Inflammatory macrophage treated with lipopolysaccharide for 4 hours (primary cell): ENCODE results near the gene CNTN6.
A peak's percentile ranks its signal among the peaks of the same experiment; 100 is the strongest.
"Not testable (repeated sequence)": the region's sequence is repeated elsewhere in the genome, so short reads cannot be mapped to it uniquely, and the experiment has no call there.

ENCODE experiments used
- DNase-seq: peaks from one replicate; pipeline ENCODE4 v3.0.0-alpha.2; 2020

The CNTN6 gene

DNA sequence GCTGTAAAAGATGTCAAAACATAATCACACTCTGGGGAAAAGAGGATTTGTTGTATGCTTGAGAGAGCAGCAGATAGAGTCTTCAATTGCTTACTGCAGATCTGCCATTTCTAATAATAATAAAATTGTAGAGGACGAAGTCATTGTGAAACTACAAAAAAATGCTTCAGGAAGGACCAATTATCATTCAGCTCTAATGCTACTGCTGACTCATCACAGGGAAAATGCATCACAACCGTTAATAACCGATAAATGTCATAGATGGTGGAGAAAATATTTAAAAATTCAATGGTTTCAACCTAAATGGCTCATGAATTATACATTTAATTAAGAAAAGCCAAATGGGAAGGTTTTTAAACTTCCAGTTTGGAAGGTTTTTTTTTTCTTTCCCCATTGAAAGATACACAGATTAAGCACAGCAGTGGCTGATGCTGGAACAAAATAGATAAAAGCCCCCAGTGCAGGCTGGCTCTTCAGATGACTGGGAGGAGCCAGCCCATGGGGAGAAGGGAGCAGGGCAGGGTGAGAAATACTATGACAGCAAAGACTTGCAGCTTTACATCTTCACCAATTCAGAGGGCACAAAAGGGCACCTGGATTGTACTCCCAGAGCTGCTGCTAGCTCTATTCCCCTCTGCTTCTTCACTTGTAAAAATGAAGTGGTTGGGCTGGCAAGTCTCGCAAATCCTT is 196.1 kb downstream of the CNTN6 start:
- no peak for DNase-seq

DNA sequence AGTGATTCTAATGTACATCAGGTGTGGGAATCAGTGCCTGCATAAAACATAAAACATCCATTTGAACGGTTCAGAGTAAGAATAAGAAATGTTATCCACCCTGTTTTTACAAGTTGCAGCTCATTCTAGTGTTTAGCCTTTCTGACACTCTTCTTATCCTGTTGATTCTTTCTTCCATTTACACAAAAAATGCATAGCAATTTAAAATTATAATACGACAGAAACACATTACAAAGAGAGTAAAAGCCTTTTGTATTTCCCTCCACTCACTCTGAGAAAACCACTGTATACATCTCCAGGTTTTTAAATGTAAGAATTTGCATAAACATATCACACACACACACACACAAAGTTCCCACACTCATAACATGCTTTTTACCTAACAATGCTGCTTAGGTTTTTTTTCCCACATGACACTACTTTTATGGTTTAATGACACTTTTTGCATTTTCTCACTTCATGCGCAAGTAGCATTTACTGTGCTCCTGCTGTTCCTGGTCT is 199.8 kb downstream of the CNTN6 start:
- DNase-seq = no peak

DNA sequence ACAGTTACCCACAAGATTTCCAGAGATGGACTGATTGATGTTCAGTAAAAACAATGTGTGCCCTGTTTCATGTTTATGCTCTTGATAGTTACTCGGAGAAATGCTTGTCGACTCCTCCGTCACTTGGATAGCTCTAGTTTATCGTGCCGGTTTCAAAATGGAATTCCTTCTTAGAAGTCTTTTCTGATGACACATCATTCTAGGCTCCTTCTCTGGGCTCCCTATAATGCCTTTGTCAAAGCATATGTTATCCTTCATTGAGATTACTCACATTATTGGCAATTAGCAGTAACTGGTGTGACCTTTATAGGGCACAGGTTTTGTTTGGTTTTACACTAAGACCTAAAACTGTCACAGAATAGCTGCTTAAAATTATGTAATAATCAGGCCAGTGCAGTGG is 201.8 kb downstream of the CNTN6 start:
- no peak for DNase-seq

DNA sequence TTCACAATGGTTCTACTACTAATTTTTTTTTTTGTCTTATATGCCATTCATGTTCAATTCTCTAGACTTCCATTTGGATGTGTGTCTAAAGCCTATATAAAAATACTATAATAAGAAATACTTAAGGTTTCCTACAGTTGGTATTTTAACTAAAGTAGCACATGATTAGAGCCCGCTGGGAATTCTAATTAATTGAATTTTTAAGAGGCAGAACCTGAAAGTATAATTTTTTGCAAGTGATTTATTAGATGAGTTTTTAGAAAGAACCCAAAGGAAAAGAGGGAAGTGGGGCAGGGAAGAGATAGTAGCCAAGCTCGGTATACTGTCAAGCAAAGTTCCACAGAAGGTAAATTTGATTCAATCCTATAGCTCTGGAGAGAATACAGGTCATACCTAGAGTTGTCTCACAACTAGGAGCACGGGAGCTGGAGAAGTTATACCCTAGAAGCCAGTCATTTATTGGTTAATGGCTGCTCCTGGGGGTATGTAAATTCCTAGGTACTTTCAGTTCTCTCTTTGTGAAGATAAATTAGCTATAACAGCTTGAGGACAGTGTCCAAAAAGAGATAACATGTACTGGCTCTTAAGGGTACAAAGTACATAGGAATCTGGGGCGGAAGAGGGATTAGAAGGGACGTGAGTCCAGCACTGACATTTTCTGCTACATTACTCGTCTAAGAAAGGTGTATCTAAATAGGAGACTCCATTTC is 225.6 kb downstream of the CNTN6 start:
- no peak for DNase-seq

DNA sequence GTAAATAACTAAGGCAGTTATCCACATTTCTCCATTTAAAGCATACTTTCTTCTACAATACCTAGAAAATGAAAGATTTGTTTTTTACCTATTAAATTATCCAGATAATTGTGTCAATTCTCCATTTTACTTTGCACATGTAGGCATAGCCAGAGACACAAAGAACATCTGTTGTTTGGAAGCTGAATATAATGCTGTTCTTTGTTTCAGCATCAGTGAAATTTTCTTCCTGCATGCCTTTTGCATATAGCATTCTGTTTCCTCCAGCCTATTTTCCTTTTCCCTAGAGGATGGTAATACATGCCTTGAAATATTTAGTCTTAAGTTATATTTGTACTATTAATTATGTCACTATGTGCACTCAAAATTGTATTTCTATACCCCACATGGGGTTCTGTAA is 233.7 kb downstream of the CNTN6 start:
- DNase-seq = no peak

DNA sequence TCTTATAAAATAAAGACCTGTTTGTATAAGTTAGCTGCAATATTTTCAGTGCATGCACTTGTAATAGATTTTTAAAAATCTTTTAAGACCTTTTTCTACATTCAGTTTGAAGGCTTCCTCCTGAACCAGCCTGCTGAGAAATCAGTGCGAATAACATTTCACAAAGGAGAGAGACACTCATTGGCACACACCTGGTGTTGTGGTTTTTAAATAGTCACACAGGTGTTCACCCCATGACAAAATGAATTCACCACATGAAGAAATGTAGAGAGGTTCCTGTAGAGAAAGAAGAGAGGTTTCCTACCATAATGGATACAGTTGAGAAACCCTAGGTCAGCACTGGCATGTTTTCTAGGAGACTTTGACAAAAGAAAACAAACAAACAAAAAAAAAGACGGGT is 237.3 kb downstream of the CNTN6 start:
- no peak for DNase-seq

DNA sequence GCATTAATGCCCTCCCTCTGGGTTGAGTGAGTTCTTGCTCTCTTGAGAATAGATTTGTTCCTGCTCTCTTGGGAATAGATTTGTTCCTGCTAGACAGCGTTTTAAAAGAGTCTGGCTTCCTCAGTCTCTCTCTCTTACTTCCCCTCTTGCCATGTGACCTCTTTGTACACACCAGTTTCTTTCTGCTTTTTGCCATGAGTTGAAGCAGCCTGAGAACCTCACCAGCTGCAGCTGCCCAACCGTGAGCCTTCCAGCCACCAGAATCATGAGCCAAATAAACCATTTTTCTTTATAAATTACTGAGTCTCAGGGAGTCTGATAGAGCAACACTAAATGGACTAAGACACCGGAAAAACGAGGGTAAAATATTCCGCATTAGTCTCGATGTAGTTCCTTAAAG is 253.6 kb downstream of the CNTN6 start:
- DNase-seq = no peak

DNA sequence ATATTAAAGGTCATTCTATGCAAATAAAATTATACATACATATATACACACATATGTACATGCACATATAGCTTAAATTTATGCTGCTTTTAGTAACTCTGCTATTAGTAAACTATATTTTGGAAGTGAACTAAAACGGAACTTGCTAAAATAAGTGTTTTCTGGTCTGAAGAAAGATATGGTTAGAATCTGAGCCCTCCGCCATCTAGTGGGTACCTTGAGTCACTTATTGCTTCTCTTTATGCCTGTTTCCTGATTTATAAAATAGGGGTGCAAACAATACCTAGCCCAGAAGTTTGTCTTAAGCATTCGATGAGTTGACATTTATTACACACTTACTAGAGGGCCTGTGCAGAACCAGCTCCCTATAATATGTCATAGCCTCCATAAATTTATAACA is 255.7 kb downstream of the CNTN6 start:
- no peak for DNase-seq

DNA sequence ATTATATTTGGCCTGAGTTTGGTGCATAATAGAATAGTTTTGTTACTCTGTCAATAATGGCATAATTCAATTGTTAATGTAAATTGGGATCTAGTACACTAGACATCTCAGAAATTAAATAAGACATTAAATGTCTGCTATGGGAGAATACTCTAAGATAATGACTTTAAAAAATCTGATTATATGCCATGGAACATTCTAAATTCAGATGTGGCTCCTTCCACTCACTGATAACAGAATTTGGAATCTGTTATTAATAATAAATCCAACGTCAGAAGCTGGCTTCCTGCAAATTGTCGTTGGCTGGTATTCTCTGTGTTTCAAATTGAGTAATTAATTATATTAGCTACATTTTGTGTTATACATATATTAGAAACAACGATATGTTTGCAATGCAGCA is 258.1 kb downstream of the CNTN6 start:
- DNase-seq = no peak

DNA sequence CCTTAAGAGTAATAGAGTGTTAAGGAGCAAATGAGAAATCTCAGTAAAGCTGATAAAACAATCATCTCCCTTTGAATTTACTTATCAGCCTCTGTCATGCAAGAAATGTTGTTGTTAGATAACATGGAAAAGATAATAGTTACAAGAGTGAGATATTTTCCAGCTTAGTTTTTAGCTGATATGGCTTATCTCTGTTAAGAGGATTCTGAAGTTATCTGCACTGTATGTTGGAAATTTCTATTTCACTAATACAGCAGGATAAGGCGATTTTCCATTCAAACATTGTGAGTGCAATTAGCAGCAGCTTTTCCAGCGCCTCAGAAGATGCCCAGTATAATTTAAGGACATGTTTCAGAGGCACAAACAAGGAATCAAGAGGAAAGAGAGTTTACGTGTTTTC is 262.9 kb downstream of the CNTN6 start:
- DNase-seq = no peak

DNA sequence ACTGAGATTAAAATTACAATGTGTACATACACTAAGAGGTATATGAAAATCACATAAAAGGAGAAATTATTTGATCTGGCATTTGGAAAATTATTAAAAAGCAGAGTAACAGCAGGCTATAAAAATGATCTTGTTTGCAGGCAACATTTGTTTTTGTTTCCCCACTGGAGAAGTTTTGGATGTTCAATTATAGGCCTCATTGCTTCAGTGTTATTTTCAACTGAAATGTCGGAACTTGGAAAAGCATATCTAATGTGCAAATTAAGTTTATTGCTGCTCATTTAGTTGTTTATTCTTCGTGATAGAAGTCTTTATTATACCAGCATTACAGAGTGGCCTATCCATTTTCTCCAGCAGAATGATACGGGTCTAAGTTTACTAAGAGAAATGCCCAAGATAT is 263.3 kb downstream of the CNTN6 start:
- DNase-seq = no peak

DNA sequence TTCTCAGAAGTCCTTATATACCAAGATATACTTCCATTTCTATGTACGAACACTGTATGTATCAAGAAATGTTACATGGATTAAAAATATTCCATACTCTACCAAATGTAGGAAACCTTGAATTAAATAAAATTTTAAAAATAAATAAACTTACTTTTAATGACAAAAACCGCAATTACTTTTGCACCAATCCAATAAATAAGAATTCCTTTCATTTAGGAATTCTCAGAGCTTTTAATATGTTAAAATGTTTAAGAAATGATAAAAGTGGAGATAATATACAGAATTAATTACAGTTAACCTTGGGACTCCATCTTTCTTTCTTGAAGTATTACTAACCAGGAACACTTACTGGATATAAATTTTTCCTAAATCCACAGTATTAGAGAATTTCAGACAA is 272.7 kb downstream of the CNTN6 start:
- DNase-seq = no peak

DNA sequence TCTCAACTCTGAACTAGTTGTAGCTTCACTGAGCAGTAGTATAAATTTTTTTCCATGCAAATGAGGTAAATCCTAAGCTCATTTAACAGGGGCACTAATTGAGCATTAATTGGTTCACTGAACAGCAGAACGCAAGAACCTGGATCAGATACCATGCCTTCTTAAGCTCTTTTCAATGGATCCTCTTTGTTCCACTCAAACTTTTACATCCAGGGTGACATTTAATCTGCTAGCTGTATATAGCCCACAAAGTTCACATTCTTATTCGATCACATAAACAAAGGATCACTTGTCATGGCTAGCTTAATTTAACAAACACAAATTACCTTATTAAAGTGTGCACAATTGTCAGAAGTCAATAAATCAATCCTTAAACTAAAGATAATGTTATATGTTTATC is 281.6 kb downstream of the CNTN6 start:
- no peak for DNase-seq

DNA sequence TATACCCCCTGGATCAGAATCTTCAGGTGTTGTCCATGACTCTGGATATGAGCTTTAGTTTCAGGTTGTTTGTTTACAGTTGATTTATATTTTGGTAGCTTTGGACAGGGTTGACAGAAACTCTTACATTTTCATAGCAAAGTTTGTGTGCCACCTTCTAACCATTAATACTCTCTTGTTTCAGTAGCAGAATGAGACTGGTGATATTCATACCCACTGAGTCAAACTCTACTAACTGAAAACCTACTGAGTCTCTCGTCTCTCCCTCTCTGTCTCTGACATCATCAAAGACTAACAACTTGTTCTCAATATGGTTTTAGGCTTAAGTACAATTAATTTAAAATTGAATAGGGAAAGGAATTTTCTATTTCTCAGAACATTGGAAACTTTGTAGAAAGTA is 282.3 kb downstream of the CNTN6 start:
- no peak for DNase-seq

DNA sequence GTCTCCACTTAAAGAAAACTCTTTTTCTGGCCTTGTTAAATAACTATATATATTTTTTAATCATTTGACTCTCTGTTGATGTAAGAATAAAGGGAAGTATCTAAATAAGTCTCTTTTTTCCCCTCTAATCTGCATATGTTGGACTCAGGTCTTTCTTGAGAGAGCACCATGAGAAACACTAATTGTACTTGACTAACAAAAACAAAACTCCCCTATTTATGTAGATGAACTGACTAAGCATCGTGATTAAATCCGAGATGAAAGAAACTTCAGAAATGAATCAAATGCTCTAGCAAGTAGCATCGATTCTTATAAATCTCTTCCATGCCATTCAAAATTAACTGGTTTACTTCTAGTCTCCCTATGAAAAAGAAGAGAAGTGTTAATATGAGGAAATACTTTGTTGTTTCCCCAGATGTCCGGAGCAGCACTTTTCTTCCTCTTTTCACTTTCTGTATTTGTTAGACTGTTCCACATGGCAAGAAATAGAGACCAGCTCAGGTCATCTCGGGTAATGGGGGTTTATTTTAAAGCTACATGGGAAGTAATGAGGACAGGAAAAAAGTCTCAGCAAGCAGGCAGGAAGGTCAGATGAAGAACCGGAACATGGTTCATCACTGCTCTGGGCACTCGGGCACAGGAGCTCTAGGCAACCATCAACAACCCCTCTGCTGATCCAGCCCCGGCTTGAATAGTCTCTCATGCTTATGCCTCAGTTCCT is 288.3 kb downstream of the CNTN6 start:
- DNase-seq = peak; percentile 51

DNA sequence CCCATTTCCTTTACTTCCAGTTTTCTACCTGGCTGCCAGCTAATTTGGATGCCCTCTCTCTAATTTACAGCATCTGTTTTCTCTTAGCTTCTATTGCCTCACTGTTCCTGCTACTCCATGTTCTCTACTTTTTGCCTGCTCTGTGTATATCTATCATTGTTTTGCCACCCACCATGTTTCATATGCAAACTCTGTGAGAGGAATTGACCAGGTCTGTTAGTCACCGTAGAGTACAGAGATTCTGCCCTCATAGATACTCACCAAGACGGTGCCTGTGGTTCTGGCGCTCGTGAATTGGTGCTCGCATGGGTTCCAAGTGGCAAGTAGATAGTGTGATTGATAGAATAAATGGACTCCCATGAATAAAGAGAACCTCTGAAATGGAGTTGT is 288.8 kb downstream of the CNTN6 start:
- no peak for DNase-seq

DNA sequence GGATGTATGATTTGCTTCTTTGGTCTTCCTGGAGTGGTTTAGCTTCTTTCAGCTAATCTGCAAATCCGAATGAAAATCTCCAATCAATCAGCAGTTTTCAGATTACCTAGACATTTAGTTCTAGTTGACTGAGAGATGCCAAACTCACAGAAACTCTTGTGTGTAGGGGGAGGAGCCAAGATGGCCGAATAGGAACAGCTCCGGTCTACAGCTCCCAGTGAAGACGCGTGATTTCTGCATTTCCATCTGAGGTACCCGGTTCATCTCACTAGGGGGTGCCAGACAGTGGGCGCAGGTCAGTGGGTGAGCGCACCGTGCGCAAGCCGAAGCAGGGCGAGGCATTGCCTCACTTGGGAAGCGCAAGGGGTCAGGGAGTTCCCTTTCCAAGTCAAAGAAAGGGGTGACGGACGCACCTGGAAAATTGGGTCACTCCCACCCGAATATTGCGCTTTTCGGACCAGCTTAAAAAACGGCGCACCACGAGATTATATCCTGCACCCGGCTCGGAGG is 294.6 kb downstream of the CNTN6 start:
- not testable (repeated sequence) for DNase-seq

DNA sequence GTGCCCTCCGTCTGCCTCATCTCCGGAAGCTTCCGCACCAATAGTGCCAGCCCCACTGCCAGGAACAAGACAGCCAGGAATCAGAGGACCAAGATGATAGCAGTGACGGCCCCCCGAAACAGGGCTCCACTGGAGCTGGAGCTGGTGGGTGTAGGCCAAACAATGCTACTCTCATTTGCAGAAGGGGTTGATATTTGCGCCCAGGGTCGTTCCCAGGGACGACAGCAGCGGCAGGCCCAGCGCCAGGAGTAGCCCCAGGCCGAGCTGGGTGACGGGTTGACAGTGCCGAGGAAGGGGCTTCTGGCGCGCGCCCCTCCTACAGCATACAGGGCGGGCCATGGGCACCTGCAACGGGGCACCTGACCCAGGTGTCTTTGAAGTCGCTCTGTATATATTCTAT is 301.4 kb downstream of the CNTN6 start:
- DNase-seq = no peak

DNA sequence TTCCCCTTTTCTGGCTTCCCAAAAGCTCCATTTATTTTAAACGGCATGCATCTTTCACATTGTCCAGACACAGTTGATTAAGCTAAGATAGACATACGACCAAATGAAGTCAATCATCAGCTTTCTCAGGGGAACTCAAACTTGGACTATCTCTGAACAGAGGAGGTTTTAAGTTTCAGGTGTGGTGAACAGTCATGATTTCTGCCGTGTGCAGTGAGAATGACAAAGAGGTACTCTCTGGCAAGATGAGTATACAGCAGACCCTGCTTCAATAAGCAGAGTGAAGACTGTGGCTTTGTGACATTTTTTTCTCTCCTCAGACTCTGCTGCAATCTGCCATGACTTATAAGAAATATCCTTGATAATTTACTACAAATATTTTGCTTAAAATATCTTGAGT is 307.7 kb downstream of the CNTN6 start:
- DNase-seq = no peak

DNA sequence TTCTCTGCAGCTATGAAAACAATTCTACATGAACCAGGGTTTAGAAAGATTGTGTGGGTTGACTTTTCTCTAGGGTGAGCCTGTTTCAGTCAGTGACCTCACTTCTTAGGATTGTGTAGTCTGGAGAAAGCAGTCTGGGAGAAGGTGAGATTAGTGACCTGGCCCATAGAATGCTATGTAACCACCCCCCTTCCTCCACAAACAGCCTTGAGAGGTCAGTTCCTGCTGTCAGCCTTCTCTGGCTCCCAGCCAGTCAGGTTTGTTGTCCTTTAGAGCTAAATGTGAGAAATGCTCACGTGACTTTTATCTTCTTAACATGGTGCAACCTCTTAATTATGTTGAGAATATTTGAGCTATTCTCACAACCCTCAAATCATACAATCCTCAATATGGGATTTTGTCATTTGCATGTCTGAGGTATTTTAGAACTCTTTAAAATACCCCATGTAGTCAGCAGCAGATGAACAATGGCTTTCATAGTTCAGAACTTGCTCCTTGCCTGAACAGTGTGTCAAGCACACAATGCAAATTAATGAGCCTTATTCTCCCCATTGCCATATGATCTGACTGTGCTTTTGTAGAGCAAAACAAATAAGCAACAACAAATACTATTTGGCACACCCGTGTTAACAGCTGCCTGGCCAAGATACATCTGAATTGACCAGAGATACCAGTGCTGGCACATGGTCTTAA is 311.6 kb downstream of the CNTN6 start:
- no peak for DNase-seq

DNA sequence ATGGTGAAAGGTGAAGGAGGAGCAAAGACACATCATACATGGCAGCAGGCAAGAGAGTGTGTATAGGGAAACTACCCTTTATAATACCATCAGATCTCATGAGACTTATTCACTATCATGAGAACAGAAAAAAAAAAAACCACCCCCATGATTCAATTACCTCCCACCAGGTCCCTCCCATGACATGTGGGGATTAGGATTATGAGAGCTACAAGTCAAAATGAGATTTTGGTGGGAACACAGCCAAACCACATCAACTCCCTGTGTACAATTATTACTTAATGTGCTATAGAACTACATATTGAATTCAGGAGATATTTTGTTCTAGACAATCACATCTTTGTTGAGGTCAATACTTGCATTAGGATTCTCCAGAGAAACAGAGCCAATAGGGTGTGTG is 313.4 kb downstream of the CNTN6 start:
- DNase-seq = no peak

DNA sequence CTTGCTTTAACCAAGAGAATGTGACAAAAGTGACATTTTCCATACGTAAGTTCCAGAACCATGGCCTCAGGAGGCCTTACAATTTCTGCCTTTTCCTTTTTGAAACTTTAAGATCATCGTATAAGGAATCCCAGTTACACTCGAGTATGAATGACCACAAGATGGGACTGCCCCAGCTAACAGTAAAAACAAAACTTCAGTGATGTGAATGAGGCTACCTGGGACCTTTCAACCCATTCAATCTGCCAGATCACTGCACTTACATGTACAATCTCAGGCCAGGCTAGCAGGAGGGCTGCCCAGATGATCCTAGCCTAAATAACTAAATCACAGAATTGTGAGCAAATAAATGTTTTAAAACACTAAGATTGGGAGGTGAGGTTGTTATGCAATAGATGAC is 328.8 kb downstream of the CNTN6 start:
- no peak for DNase-seq

DNA sequence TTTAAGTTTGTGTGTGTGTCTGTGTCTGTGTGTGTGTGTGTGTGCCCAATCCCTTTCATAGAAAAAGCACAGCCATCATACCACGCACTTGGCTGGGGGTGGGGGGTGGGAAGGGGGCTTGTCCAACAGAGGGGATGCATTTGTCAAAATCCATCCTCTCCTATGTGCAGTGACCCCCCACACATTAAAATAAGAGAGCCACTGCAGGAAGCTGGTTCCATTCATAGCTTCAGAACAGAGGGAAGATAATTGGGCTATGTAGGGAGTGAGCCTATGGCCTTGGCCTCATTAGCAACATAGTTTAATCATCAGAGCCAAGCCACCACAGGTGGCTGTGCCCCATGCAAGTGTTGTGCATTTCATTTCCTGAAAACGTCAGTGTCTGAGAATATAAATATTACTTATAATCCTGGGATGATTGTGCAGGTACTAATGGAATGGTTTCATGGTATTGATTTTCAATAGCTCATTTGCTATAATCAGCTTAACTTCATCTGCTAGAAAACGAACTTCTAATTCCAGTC is 330.8 kb downstream of the CNTN6 start:
- no peak for DNase-seq
